Suppressor macrophage (primary cell): Measurements from ENCODE around the gene CHDH.

Experiments
- DNase-seq, 4 experiments: peaks; one replicate each; pipeline ENCODE4 v3.0.0-alpha.2; 2020 to 2022

The CHDH gene

DNA sequence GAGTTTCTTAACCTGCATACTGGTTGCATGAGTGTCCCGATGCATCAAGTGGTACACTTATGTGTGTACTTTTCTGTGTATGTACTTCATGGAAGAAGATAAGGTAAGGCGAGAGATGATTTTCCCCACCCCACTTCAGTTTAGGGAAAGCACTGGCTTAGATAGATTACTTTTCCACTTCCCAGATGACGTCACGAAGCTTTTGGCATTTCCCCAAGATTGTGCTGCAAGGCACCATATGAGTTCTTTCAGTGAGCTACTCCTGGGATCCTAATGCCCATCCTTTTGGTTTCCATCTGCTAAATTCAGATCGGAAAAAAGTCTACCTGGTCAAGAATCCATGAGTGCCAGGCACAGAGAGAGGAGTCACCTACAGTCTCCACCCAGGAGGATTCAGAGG lies 4.7 kb upstream of the CHDH start:
- DNase-seq: peak in 2 of 4 experiments; percentile 13 to 25

DNA sequence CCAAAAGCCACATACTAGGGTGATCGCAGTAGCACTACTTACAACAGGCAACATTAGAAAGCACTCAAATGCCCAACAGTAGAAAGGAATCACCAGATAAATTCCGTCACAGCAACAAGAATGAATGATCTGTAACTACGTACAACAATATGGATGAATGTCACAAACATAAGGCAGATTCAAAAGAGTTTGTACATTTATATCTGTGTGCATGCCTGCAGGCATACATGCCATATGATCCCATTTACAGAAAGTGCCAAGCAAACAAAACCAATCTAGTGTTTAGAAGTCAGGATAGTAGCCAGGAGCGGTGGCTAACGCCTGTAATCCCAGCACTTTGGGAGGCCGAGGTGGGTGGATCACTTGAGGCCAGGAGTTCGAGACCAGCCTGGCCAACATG lies 3.7 kb upstream of the CHDH start:
- DNase-seq: no peak

DNA sequence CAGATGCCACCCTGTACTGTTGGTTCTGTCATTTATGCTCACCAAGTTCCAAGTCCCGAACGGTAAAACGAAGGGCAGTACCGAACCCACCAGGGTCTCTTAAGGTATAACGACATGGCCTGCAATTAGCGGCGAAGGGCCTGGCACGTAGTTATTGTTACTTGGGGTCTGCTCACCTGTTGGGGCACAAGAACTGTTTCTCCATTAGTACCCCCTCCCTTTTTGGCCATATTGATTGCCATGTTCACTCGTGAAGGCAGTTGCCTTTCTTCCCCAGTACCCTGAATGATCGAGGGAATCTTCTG lies 584 bp upstream of the CHDH start:
- no peak for DNase-seq

DNA sequence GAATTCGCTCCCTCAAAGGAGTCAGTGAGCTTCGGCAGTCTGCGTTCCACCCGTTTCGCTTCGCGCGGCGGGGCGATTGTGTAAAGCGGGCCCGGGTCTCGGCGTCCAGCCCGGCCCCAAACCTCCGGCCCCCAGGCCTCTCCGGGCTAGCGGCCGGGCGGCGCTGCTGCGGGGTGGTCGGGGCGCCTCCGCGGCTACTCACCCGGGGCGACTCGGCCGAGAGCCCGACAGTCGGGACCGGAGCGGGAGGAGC lies 412 bp downstream of the CHDH start:
- DNase-seq: no peak

DNA sequence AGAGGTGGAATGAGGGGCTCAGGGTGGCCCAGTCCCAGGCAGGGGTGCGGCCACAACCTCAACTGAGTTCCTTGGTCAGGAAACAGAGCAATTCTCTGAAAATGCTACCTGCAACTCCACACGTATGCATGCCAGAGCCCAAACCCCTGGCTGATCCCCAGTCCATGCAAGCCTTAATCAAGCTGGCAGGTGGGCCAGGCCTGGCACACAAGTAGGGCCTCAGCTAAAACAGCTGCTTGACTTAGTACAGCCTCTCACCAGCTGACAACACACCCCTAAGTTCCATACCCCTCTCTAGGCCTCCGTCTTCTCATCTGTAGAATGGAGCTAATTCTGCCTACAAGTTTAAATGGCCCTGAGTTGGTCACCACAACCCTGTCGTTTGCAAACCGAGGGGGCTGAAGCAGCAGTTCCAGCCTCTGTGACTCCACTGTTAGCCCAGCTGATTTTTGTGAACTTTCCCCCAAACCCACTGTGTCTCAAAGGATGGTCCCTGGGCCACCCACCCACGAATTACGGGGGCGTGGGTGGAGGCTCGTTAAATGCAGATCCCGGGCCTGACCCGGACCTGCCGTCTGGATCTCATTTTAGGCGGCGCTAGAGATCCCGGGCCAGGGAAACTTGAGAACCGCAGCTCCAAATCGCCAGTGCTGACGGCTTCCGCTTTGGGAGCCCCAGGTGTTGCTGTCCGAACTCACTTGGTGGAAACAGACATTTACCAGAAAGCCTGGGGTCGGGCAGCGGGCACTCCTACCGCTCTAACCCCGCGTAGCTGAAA lies 927 bp downstream of the CHDH start:
- DNase-seq: peak; percentile 17 to 55 (median 40)

DNA sequence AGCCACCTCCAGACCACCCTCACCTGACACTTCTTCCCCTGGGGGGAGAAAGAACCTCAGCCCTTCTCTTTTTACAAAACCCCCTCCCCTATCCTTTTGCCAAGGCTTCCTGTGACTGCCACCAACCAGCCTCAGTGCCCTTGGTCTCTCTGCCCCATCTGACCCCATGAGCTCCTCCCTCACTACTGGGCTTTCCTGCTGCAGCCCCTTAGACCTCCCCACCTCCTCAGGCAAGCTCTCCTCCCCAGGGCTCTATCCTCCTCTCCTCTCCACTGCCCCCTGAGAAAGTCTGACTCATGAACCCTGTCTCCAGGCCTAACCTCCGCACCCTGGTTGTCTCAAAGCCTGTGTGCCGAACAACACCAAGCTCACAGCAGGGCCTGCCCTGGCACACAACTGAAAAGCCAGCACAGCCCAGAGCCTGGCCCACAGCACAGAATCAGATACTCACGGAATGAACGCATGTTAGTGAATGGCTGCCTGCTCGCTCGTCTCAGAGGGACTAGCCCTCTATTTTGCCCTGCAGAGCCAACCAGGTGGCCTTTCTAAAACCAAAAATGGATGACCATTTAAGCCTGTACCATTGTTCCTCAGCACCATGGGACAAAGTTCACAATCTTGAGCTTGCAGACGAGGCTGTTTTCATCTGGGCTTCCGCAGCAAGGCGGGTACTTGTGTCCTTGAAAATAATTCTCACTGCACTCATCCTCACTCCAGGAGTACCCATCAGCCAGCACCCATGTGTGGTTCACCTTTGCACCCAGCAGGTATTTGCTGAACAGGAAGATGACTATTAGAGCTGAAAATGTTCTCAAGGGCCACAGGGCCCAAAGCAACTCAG lies 1.7 kb downstream of the CHDH start:
- DNase-seq: no peak

DNA sequence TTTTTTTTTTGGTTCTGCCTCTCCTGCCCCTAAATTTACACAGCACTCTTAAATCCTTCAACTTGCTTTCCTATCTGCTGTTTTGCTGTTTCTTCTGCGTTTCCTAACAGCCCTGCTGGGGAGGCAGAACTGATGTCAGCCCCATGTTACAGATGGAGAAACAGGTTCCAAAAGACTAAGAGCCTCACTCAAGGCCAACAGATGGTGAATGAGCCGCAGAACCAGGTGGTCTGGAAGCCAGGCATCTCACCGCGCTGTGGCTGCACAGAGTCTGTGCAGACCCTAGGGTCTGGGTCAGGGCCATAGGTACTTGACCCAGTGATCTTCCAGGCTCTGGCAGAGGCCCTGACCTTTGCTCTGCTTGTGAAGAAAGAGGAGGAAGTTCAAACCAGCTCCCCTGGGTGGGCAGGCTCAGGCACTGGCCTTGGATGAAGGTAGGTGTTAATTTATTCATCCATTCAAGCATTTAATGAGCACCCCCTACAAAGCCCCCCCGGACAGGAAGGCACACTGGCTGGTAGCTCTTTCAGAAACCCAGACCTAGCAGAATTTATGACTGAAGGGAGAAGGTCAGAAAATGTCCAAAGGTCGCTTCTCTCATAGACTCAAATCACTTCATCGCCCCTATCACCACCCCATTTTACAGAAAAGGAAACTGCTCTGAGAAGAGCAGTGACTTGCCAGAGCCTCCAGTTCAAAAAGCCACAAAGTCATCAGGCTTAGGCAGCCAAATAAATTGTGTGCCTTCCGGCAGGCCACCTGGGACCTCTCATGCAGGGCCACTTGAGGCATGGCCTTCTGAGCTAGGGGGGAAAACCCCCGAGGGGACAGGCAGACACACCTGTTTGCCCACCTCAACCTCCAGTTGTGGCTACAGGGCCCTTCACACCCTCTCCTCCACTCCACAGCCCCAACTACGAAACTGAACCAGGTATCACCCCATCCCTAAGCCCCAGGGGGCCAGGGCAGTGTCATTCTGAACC lies 2.7 kb downstream of the CHDH start:
- DNase-seq: peak in 1 of 4 experiments; percentile 5

DNA sequence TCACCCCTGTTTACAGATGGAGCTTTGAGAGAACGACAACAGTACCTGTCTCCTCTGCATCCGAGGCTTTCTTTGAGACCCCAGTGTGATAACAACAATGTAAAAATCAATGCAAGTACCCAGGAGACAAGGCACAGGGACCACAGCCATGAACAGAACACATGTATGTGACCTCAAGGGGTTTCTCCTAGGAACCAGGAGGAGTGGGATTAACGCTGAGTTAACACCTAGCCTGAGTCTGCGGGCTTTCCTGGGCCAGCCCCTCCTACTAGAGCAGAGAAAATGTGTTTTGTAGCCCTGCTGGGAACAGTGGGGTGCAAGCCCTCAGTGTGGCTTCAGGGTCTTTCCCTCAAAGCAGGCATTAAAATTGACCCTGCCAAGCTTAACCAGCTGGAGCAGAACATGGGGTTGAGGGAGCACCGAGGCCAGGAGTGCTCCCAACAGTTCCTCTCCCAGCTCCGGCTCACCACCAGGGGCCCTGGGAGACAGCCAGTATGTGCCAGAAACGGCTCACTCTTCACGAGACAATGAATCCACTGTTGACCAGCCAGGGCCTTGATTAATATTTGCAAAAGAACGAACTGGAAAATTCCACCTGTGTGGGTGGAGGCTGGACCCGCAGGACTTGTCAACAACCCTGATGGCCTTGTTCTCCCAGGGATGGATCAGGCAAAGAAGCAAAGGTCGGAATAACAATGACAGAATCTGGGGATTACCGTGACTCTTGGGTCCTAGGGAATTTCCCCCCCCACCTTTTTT lies 3.6 kb downstream of the CHDH start:
- no peak for DNase-seq

DNA sequence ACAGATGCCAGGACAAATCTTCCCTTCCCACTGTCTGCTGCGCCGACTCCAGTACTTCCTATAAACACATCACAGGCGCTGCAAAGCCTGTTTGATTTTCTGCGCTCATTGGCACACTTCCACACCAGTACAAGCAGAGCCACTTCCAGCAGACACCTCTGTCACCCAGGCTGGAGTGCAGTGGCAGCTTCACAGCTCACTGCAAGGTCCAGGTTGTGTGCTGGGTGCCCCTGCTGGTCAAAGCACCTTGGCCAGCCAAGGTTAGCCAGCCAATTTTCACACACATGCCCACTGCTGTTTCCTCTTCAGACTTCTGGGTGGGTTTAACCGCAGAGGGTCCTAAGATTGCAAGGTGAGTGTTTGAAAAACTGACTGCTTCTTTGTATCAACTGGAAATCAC lies 4.9 kb downstream of the CHDH start:
- no peak for DNase-seq

DNA sequence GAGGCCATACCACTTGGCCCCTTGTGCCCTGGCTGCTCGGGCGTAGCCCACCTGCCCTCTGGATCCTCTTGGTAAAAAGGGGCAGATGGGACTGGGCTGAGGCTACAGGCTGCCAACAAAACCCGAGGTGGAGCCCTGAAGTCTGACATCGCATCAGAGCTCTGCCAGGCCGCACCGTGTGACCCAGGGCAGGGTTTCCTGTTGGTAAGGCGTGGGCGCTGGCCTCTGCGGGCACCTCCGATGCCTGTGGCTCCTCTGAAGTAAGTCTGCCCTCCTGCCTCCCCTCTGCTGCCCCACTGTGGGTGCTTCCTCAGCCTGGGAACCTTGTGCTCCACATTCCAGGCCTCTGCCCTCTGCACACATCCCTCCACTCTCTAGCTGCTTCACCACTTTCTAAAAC lies 8.9 kb downstream of the CHDH start:
- peak; percentile 12 to 57 (median 36) for DNase-seq

DNA sequence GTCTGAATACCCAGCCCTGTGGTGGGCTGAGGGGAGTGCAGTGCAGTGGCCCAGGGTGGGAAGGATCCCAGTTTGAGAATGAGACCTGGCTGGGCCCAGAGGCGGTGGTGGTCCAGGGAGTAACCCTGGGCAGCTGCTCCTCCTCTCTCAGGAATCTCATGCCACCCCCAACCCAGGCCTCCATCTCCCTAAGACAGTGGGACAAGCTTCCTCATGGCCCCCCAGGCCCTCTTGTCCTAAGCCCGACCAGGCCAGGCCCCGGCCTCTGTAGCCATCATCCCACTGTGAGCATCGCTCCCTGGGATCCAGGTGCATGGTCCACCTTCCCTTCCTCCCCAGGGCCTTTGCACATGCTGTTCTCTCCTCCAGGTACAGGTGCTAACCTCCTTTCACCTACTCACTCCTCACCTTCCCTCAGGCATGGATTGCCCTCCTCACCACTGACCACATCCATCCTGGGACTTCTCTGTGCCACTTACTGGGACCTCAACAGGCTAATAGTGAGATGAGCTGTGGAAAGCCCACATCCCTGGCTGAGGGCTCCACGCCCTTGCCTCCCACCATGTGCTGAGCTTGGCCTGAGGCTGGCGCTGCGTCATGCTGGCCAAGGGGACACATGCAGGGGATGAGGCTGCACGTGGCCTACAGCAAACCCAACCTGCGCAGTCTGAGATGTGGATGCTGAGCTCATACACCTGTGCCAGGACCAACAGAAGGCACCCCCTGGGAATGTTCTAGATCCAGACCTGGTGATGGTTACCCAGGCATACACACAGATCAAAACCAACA lies 9.9 kb downstream of the CHDH start:
- DNase-seq: no peak

DNA sequence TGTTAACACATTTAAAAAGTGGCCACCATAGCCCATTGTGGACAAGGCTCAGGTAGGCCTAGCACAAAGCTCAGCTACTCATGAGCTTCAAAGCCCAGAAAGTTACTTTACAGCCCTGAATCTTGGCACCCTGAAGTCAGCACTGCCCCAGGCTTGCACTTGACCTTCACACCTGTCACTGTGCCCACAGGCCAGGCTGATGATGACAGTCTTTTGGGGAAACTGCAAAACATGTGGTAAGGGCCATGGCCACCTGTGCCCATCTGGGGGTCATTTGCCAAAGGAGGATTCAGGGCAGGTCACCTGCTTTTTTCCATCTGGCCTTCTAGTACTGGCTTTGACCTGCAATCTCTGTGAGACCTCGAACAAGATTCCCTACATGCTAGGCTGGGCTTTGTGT lies 11.0 kb downstream of the CHDH start:
- DNase-seq: no peak

DNA sequence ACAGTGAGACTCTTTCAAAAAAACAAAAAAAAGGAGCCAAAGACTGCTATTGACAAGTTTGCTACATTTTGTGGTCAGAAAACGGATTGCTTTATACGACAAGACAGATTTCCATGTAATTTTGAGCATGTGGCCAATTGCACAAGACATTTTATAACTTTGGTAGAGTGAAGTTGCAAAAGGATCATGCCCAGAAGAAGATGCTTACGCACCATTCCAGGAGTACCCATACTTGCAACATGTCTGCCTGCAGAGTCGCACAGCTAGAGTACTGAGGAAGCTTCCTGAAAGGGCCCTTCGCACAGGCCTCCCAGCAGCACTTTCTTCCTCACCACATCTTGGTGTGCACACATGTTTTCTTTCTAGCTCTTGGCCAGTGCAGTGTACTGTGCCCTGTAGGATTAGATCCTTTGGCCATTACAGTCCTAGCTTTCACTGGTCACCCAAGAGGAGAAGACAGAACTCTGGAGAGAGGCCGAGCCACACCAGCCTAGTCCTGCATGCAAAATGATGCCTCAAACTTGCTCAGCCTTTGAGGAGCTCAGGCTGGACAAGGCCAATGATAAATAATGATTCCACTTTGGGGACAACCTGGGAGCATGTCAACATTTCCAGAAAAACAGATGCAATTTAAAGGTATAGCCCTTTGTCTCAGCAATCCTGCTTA lies 11.7 kb downstream of the CHDH start:
- peak; percentile 69 to 87 (median 76) for DNase-seq

DNA sequence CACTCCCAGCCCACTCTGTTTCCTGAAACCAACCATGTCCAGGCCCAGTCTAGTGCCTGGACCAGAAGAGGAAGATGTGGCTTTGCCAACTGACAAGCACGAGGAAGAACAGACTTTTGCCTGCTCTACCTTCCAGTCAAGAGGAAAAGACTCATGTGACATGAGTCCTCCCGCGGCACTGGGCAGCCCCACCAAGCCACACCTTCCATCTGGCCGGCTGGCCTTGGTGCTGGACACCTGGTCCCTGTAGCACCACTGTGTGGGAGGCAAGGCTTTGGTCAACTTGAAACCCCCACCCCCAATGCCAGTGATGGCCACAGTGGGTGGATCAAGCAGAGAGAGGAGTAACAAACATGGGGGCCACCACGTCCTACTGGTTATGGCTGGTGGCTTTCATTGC lies 12.5 kb downstream of the CHDH start:
- DNase-seq: peak; percentile 49 to 67 (median 64)

DNA sequence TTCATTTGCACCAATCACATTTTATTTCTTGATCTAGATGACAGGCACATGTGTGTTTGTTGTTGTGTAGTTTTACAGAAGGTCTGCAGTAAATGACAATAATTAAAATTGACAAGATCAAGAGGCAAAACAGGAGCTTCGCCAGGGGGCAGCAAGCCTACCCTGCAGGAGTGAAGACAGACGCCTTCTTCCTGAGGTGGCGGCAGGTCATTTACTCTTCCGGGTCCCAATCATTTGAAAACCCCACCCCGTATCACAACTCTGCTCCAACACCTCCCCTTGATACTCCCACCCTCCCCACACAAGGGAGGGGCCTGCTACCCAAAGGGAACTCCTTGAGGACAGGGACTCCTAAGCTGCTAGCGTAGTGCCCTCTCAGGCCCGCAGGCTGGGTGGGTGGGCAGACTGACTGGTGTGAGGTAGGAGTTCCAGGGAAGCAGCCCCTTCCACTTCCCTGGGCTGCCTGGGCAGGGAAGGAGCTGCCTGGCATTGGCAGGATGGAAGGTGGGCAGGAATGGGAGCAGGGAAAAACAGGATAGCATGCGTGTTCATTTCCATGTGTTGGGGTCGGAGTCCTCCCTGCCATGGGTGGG lies 13.1 kb downstream of the CHDH start:
- no peak for DNase-seq

DNA sequence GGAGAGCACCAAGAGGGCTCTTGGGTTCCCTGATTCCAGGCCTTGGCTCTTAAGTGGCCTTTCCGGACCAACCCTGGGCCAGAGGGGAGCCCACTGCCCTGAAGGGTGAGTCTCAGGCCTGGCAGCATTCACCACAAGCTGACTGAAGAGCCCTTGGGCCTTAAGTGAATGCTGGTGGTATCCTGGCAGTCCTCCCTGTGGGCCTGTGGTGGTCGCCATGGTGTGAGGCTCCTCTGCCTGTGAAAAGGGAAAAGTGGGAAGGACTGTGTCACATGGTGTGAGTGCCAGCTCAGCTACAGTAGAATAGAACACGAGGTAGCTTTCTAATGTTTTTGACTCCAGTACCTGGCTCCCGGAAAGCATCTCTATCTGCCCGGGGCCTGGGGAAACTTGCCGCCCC lies 15.3 kb downstream of the CHDH start:
- no peak for DNase-seq

DNA sequence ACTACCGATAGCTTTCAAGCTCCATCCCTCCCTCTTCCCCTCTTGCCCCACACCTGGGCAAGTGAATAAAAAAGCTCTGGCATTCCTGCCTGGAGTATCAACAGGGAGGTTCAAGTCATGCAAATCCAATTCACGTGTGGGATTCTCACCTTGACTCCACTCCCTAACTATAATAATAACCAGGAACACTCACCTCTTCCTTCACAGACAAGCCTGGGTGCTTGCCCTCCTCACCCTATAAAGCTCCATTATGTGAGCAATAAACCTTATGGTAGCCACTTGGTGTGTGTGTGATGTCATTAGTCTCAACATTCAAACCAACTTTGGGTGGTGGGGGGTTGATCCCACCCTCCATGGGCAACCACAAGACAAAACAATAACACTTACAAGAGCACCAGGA lies 16.6 kb downstream of the CHDH start:
- DNase-seq: no peak

DNA sequence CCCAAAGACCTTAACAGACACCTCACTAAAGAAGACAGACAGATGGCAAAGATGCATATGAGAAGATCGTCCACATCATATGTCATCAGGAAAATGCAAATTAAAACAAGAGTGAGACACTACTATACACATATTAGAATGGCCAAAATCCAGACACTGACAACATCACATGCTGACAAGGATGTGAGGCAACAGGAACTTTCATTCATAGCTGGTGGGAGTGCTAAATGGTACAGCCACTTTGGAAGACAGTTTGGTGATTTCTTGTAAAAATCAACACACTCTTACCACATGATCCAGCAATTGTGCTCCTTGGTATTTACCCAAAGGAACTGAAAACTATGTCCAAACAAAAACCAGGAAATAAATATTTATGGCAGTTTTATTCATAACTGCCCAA lies 17.6 kb downstream of the CHDH start:
- peak; percentile 17 to 49 (median 35) for DNase-seq

DNA sequence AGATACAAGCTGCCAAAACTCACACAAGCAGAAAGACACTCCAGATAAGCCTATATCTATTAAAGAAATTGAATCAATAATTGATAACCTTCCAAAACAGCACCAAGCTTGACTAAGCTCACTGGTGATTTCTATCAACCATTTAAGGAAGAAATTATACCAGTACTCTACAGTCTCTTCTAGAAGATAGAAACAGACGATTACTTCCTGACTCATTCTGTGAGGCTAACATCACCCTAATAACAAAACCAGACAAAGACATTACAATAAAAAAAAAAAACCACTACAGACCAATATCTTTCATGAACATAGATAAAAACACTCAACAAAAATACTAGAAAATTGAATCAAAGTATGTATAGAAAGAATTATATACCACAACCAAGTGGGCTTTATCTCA lies 20.2 kb downstream of the CHDH start:
- no peak for DNase-seq

DNA sequence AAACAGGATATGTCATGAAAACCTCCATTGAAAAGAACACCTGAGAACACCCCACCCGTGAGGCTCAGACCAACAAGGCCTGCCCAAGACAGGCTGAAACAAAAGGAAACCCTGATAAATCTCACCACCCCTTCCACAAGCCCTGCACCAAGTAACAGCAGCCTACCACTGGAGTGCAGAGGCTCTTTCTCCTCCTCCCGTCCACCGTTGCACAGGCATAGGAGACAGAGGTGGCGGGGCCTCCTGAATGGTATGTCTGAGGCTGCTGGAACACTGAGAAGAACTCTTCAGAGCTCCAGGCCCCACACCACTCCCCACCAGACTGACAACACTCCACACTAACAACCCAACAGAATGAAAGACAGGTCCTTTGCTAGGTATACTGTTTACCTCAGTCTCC lies 21.4 kb downstream of the CHDH start:
- no peak for DNase-seq
